Measurements from ENCODE around the gene CA5A.
"Not testable (repeated sequence)": the region's sequence is repeated elsewhere in the genome, so short reads cannot be mapped to it uniquely, and the experiment has no call there.

The CA5A gene

DNA sequence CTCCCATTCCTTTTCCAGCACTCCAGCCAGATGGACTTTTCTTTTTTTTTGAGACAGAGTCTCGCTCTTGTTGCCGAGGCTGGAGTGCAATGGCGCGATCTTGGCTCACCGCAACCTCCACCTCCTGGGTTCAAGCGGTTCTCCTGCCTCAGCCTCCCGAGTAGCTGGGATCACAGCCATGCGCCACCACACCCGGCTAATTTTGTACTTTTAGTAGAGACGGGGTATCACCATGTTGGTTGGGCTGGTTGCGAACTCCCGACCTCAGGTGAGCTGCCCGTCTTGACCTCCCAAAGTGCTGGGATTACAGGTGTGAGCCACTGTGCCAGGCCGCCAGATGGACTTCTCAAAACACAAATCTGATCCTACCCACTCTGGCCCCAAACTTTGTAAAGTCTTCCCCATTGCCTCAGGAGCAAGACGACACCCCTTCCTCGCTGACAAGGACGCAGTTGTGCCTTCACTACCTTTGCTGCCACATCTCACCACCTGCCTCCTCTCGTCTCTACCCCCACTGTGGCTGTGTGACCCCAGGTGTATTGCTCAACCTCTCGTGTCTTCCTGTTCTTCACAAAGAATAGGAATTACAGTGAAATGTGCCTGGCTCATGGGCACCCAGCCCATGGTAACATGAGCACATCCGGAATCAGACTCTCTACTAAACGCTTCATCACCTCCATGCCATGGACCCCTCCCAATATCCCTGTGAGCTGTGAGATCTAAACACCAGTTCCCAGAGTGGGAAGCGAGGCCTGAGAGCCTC, 11.2 kb upstream of the CA5A start:
- no peak for DNase-seq

DNA sequence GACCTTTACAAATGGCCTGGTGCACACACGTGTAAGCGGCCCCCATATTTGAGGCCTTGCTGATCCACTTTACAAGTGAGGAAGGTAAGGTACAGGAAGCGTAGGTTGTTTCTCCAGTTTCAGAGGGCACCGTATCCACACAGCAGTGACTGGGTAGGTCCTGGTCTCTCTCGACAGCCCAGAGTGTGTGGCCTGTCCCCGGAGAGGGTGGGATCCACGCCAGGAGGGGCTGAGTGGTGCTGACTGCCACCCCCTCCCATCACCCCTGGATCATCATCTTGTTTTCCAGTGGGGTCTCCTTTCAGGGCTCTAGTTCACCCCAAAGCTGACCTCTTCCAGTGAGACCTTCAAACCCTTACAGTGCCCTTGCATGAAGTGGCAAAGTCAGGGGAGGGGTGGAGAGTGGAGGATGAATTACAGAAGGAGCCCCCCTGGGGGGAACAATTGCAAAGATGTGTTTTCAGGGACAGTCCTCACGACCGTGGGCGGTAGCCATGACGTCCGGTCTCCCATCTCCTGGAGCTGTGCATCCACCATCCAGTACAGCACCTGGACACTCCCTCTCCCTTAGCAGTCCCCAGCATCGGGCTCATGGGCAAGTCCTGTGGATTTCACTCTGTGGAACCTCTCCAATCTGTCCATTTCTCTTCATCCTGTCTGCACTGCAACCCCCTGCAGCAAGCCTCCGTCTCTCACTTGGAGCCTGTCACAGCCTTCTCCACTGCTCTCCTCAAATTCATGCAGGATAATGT, 10.4 kb upstream of the CA5A start:
- DNase-seq = no peak

DNA sequence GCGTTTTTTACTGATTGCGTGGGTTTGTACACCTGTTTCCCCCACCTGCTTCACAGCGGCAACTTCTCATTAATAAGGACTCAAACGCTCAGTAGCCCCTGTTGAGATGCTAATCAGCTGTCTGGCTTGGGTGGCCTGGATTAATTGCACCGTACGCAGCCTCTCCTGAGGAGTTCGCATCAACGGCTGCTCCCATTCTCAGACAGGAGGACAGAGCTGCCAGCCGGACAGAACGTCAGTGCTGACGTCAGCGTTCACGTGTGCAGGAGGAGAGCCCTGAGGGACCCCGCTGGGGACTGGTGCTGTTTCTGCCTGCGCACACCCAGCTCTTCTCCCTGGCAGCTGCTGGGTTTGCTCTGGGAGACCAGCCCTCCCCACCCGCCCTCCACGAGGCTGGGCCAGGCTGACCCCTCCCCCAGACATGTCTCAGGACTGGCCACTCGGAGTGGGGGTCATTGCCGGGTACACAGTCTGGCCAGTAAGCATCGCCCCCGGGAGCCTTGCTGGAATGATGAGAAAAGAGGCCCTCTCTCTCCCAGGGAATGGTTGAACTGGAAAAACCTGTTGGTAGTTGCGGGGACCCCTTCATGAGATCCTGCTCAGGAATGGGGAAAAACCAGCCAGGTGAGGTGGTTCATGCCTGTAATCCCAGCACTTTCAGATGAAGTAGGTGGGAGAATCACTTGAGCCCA, 9.2 kb upstream of the CA5A start:
- peak; percentile 69 to 81 for DNase-seq

- no peak for DNase-seq
Observed at GRCh38 chr16:87942680-87943079, 6.4 kb upstream of the CA5A start.

DNA sequence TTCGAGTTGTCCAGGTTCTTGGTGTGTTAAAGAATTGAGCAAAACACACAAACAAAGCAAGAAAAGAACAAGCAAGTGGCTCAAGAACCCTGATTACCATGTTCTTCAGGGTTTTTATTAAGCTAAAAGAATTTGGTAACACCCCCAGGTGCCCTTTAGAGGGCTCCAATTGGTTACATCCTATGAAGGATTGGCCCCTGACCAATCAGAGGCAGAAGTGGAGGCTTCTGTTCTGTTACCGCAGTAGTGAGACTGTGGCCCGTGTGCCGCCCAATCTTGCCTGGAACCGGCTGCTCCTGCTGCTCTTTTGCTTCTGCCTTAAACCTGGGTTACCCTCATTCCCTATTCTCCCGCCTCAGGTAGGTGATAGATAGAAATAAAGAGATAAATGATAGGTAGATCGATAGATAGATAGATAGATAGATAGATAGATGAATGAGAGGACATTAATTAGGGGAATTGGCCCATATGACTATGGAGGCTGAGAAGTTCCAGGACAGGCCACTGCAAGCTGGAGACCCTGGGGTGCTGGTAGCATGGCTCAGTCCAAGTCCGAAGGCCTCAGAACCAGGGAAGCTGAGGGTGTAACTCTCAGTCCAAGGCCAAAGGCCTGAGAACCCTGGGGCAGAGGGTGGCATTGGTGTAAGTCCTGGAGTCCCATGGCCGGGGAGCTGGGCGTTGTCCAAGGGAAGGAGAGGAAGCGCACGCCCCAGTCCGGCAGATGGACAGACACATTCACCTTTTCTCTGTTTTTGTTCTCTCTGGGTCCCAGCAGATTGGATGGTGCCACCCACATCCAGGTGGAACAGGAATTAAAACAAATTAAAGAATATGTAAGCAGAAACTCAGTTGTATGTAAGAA, 3.5 kb upstream of the CA5A start:
- DNase-seq = no peak

DNA sequence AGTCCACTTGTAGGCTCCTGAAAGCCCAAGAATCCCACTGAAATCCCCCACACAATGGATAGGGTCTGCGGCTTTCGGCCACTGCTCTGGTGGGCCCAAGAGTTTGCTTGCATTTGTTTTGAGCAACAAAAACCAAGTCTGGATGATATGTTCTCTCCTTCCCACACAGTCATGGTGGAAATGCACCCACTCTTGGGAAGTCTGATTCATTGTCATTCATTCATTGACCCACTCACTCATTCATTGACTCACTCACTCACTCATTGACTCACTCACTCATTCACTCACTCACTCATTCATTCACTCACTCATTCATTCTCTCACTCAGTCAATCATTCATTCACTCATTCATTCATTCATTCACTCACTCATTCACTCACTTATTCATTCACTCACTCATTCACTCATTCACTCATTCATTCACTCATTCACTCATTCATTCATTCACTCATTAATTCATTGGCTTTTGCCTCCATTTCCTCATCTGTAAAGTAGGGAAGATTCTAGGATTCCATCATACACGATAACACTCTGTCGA, 2.2 kb upstream of the CA5A start:
- no peak for DNase-seq

DNA sequence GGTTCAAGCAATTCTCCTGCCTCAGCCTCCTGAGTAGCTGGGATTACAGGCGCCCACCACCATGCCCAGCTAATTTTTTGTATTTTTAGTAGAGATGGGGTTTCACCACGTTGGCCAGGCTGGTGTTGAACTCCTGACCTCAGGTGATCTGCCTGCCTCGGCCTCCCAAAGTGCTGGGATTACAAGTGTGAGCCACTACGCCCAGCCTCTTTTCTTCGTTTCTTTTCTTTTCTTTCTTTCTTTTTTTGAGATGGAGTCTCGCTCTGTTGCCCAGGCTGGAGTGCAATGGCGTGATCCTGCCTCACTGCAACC, 858 bp upstream of the CA5A start:
- DNase-seq = not testable (repeated sequence)

- not testable (repeated sequence) for DNase-seq
Observed at GRCh38 chr16:87936016-87936374, 334 bp downstream of the CA5A start.

DNA sequence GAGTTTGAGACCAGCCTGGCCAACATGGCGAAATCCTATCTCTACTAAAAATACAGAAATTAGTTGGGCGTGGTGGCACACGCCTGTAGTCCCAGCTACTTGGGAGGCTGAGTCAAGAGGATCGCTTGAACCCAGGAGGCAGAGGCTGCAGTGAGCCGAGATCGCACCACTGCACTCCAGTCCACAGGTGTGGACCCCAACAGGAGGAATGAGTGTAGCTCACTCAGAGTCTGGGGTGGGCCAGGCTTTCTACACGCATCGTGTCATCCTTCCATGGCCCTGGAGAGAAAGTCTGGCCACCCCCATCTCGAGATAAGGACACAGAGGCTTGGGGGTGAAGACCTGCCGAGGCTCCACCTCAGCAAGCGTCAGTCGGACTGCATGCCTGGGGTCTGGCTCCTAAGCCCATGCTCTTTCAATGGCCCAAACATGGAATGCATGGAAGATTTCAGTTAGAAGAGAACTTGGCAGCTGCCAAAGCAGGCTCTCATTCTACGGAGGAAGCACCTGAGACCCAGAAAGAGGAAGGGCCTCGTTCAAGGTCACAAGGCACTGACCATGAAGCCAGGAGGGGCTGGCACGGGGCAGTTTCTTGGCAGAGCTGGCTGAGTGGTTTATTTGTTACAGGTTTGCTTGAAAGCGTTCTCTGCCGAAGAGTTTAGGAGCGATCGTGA, 1.4 kb downstream of the CA5A start:
- not testable (repeated sequence) for DNase-seq

GRCh38 chr16:87933140-87933495, 3.2 kb downstream of the CA5A start:
- DNase-seq = no peak

- not testable (repeated sequence) for DNase-seq
Observed at GRCh38 chr16:87932475-87933139, 3.7 kb downstream of the CA5A start.

DNA sequence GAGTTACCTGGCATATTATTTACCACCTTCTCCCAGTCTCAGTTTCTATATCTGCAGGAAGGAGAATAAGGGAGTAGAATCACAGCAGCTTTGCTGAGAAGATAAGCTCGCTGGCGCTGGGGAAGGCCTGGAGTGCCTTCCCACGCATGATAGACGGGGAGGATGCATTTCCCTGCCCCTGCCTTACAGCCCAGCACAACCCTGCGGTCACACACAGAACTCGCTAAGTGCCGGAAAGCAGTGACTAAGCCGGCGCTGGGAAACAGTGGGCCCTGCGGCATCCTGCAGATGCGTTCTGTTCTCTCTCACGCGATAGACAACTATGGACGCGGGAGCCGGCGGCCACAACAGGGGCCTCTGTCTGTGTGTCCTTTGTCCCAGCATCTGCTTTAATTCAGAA, 4.8 kb downstream of the CA5A start:
- DNase-seq = no peak

- DNase-seq = no peak
Observed at GRCh38 chr16:87930456-87930855, 5.9 kb downstream of the CA5A start.

- no peak for DNase-seq
Observed at GRCh38 chr16:87929986-87930385, 6.3 kb downstream of the CA5A start.

DNA sequence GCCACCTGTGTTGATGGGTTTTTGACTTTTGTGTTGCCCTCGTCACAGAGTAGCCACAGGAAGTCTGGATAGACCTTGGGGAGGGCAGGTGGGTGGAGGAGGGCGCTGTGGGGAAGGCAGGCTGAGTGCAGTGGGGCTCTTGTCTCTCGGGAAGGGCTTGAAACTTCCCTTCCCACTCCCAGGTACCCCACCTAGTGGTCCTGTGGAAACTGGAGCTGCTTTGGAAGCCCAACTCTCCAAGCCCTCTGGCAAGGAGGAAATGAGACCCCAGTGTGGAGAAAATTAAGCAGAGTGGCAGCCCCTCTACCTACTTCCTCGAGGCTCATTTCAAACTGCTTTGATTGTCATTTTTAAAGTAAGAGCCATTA, 9.2 kb downstream of the CA5A start:
- no peak for DNase-seq

GRCh38 chr16:87926246-87927194, 9.8 kb downstream of the CA5A start:
- DNase-seq = no peak

- DNase-seq = peak; percentile 69 to 83
Observed at GRCh38 chr16:87924811-87925670, 11.3 kb downstream of the CA5A start.

GRCh38 chr16:87924041-87924810, 12.1 kb downstream of the CA5A start:
- peak in 1 of 2 experiments; percentile 37 for DNase-seq
